K562 (cell line): ENCODE results near the gene SLC38A1. TPM values are rescaled to one million over a fixed set of nuclear protein-coding genes. Genes with fewer than 3 reads are reported as not detected.

Source experiments
- ATAC-seq: fragments of 200-7000 bp; cut with Tn5 transposase; 3 replicates; pipeline ENCODE4 v1.9.1; 2020; ENCODE audit warnings: moderate library complexity
- BruUV-seq: library from RNA; stranded (reverse); fragments of 400-500 nt; replicated peaks from 2 replicates; lab custom pipeline; 2021; lab: Mats Ljungman, UMichigan
- CTCF ChIA-PET: fragments of 300-600 bp; formaldehyde crosslinking; extraction: SDS; loops from one replicate; lab custom pipeline; 2021; ENCODE audit warnings: low intra/inter-chr PET ratio; lab: Yijun Ruan, JAX
- POLR2A ChIA-PET: fragments of 300-600, 350-650 bp; sonication (Branson Sonifier 250); formaldehyde crosslinking; extraction: SDS; loops from one replicate; lab custom pipeline; 2021; ENCODE audit warnings: antibody characterized with exemption, inconsistent platforms; lab: Yijun Ruan, JAX
- DNase-seq, 4 experiments: peaks; one replicate each; pipeline versions ENCODE4 v3.0.0 to v3.0.0-alpha.2; 2011 to 2018; ENCODE audit warnings: low spot score in 3 of 4, mixed read lengths in 3 of 4; ENCODE audit errors: extremely low read depth in 1 of 4
- FAIRE-seq: peaks from 2 replicates; lab custom pipeline; 2011; peaks lifted over from hg19 to GRCh38; lab: Jason Lieb, UNC
- H2AFZ ChIP-seq: 2 replicates; pipeline ENCODE4 v1.6.0; 2011; ENCODE audit warnings: low read depth, low read length, control low read depth, inconsistent platforms
- H3K27ac ChIP-seq: fragments of 200-600 bp; 3 replicates; pipeline ENCODE4 v1.8.0; 2011; ENCODE audit warnings: low read depth, mild to moderate bottlenecking, control low read depth, inconsistent platforms, low read length, moderate library complexity, mixed read lengths; ENCODE audit errors: extremely low read depth
- H3K27me3 ChIP-seq, 2 experiments: fragments of 300-600 bp in 1 of 2; 2 replicates in 1 of 2; 3 replicates in 1 of 2; pipeline versions ENCODE4 v1.6.0 to v1.8.0; 2011; ENCODE audit warnings: inconsistent platforms in 2 of 2, low read length in 2 of 2, mild to moderate bottlenecking in 1 of 2, mixed read lengths in 1 of 2, moderate library complexity in 1 of 2; ENCODE audit not compliant: control insufficient read depth in 2 of 2, insufficient read depth in 2 of 2
- H3K36me3 ChIP-seq: fragments of 300-600 bp; 3 replicates; pipeline ENCODE4 v1.8.0; 2011; ENCODE audit warnings: mild to moderate bottlenecking, low read length, inconsistent platforms; ENCODE audit not compliant: control insufficient read depth, insufficient read depth
- H3K4me1 ChIP-seq, 2 experiments: fragments of 200-600 bp in 1 of 2; replicated peaks in 1 of 2; 2 replicates in 1 of 2; 3 replicates in 1 of 2; pipeline versions ENCODE4 v1.5.1 to v1.8.0; 2011; ENCODE audit warnings: inconsistent platforms in 2 of 2, low read length in 2 of 2, mild to moderate bottlenecking in 1 of 2, mixed read lengths in 1 of 2, moderate library complexity in 1 of 2; ENCODE audit not compliant: control insufficient read depth in 2 of 2, insufficient read depth in 2 of 2
- H3K4me2 ChIP-seq: 2 replicates; pipeline ENCODE4 v1.6.1; 2011; ENCODE audit warnings: low read length, control low read depth, inconsistent platforms, mixed read lengths; ENCODE audit not compliant: insufficient read depth
- H3K4me3 ChIP-seq: fragments of 200-600 bp; sonication (generic), shearing (Covaris generic); 2 replicates; pipeline ENCODE4 v1.5.1; 2016; ENCODE audit warnings: control low read depth, inconsistent platforms
- H3K79me2 ChIP-seq: fragments of 200-600 bp; 3 replicates; pipeline ENCODE4 v1.8.0; 2011; ENCODE audit warnings: low read length, inconsistent platforms; ENCODE audit not compliant: control insufficient read depth, insufficient read depth
- H3K9ac ChIP-seq, 2 experiments: 2 replicates each; pipeline versions ENCODE4 v1.6.0 to v1.6.1; 2011; ENCODE audit warnings: low read depth in 2 of 2, low read length in 2 of 2, control low read depth in 1 of 2, inconsistent platforms in 1 of 2, mild to moderate bottlenecking in 1 of 2, mixed read lengths in 1 of 2; ENCODE audit not compliant: insufficient read depth in 1 of 2
- H3K9me1 ChIP-seq: one replicate; pipeline ENCODE4 v1.6.0; 2011; ENCODE audit warnings: inconsistent platforms, mild to moderate bottlenecking, low read length, moderate library complexity; ENCODE audit not compliant: control insufficient read depth, insufficient read depth
- H3K9me3 ChIP-seq: replicated peaks from 2 replicates; pipeline ENCODE4 v1.5.1; 2011; ENCODE audit warnings: low read depth, low read length, inconsistent platforms; ENCODE audit not compliant: control insufficient read depth, insufficient read depth
- H4K20me1 ChIP-seq: replicated peaks from 2 replicates; pipeline ENCODE4 v1.6.1; 2011; ENCODE audit warnings: low read length, inconsistent platforms, mixed read lengths; ENCODE audit not compliant: control insufficient read depth, insufficient read depth
- BDP1 ChIP-seq: IDR thresholded peaks from 3 replicates; pipeline ENCODE4 v1.6.1; 2011; ENCODE audit not compliant: insufficient read length, insufficient read depth
- ETV5 ChIP-seq: sonication (generic); formaldehyde crosslinking; IDR thresholded peaks from 2 replicates; pipeline ENCODE4 v1.4.0; 2020; ENCODE audit warnings: low read depth, mild to moderate bottlenecking, missing genetic modification reagents
- FOXA3 ChIP-seq, 2 experiments: fragments of 450-650 bp in 1 of 2; sonication (generic) in 1 of 2; formaldehyde crosslinking; IDR thresholded peaks in 1 of 2; conservative IDR thresholded peaks in 1 of 2; 2 replicates each; pipeline versions ENCODE4 v1.4.0 to v1.8.0; 2020 to 2022; ENCODE audit warnings: mild to moderate bottlenecking in 2 of 2, missing genetic modification reagents in 1 of 2
- RBM17 ChIP-seq: fragments of 200-400 bp; formaldehyde crosslinking; IDR thresholded peaks from 2 replicates; pipeline ENCODE4 v1.6.1; 2017; ENCODE audit warnings: low read depth, mild to moderate bottlenecking, low read length, borderline replicate concordance
- SIN3A ChIP-seq, 2 experiments: fragments of 150-350 bp in 1 of 2; IDR thresholded peaks; 2 replicates each; pipeline ENCODE4 v1.6.1; 2011 to 2016; ENCODE audit warnings: borderline replicate concordance in 2 of 2, low read depth in 2 of 2, low read length in 2 of 2, mild to moderate bottlenecking in 2 of 2, moderate library complexity in 2 of 2; ENCODE audit not compliant: control insufficient read depth in 1 of 2
- SRSF9 ChIP-seq: fragments of 200-400 bp; formaldehyde crosslinking; IDR thresholded peaks from 2 replicates; pipeline ENCODE4 v1.6.1; 2017; ENCODE audit warnings: low read depth, low read length, borderline replicate concordance
- TAF9B ChIP-seq: fragments of 450-650 bp; IDR thresholded peaks from 2 replicates; pipeline ENCODE4 v1.6.1; 2018; ENCODE audit warnings: mild to moderate bottlenecking; ENCODE audit not compliant: partially characterized antibody
- ZC3H11A ChIP-seq: IDR thresholded peaks from 2 replicates; pipeline ENCODE4 v1.6.1; 2012; ENCODE audit warnings: low read depth, low read length, improper control_type of control experiment
- ZFP30 ChIP-seq: fragments of 250-450 bp; sonication (Bioruptor Pico); IDR thresholded peaks from 2 replicates; pipeline ENCODE4 v1.8.0; 2022; ENCODE audit warnings: moderate library complexity, mild to moderate bottlenecking, inconsistent platforms, borderline replicate concordance
- ZKSCAN1 ChIP-seq: fragments of 150-350 bp; IDR thresholded peaks from 2 replicates; pipeline ENCODE4 v1.6.1; 2016; ENCODE audit warnings: low read depth, low read length
- ZNF12 ChIP-seq: sonication (generic); formaldehyde crosslinking; IDR thresholded peaks from 2 replicates; pipeline ENCODE4 v1.4.0; 2020; ENCODE audit warnings: mild to moderate bottlenecking, missing genetic modification reagents
- ZNF707 ChIP-seq: fragments of 250-450 bp; sonication (Bioruptor Pico); conservative IDR thresholded peaks from 2 replicates; pipeline ENCODE4 v1.8.0; 2022; ENCODE audit warnings: inconsistent platforms, mild to moderate bottlenecking, moderate library complexity
- ZNF77 ChIP-seq: fragments of 250-450 bp; sonication (Bioruptor Pico); IDR thresholded peaks from 2 replicates; pipeline ENCODE4 v1.5.0; 2020
- WGBS: fragments of 100-300 bp; shearing (Covaris generic); methylation state at CpG from one replicate; pipeline ENCODE4 v1.1.6; 2016; ENCODE audit warnings: low coverage, mixed read lengths; ENCODE audit not compliant: insufficient coverage; ENCODE audit errors: missing lambda C conversion rate; 5-methylcytosine and 5-hydroxymethylcytosine counted together
- in situ Hi-C: fragments of 300-500 bp; cut with MboI; formaldehyde crosslinking; loops from 4 replicates; pipeline ENCODE4 v1.15.0; 2018; ENCODE audit warnings: inconsistent platforms, mixed read lengths
- intact Hi-C: fragments of 100-400 bp; cut with micrococcal nuclease; formaldehyde crosslinking; loops from 2 replicates; pipeline ENCODE4 v1.14.2; 2022
- polyA plus RNA-seq, 8 experiments: library from polyadenylated mRNA; depleted of rRNA in 4 of 8; stranded (reverse) in 5 of 8; unstranded in 3 of 8; fragments of >200 nt; fragmentation: Nextera tagmentation in 2 of 8; fragmentation: Illumina TruSeq in 1 of 8; extraction: Ambion mirVana in 2 of 8; extraction: Trizol in 1 of 8; gene quantifications; 2 replicates each; pipeline versions ENCODE4 v1.2.1 to v1.2.3, GENCODE V29; 2011 to 2014; ENCODE audit warnings: inconsistent platforms in 1 of 8, missing spikeins in 1 of 8
- total RNA-seq, 7 experiments: library from RNA; depleted of rRNA in 6 of 7; stranded (reverse); fragments of >200 nt in 6 of 7; fragmentation: Illumina TruSeq in 2 of 7; extraction: Trizol in 2 of 7; gene quantifications; 2 replicates each; pipeline versions ENCODE4 v1.2.1 to v1.2.3, GENCODE V29; 2011 to 2021; ENCODE audit warnings: low replicate concordance in 1 of 7
- TF ChIP-seq, protein P1 (sequence below): IDR thresholded peaks from 3 replicates; pipeline ENCODE4 v1.6.1; 2011; ENCODE audit warnings: borderline replicate concordance, mild to moderate bottlenecking; ENCODE audit not compliant: insufficient read length, insufficient read depth
- TF ChIP-seq, protein P2 (sequence below): fragments of 450-650 bp; IDR thresholded peaks from 2 replicates; pipeline ENCODE4 v1.6.1; 2017; ENCODE audit warnings: mild to moderate bottlenecking, moderate library complexity

The SLC38A1 gene
- total and polyA plus RNA-seq, 9 of the 15 experiments (the other 6 are each of a cell fraction or from before 2014, with no cell fraction given): 51.9 to 112 (median 75.0) TPM

DNA sequence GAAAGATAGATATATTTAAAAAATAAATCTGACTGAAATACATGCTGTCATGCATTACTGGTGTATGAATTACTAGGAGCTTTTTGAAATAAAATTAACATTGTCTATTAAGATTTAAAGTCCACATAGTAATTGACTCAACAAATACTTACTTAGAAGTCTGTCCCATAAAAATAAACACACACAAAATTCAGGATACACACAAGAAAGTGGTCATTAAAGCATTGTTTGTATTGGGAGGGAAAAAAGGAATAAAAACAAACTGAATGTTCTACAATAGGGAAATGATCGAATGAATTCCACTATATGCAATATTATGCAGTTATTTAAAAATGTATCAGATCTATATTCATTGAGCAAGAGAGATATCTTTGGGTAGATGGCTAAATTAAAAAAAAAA is 118.9 kb downstream of the SLC38A1 start:
- in situ Hi-C loops: loop anchor here (25.0 kb wide), 1 partner anchor 862 kb away; no protein-coding TSS in a partner anchor
- H3K9me1 ChIP-seq: no peaks in the 10 kb centered on the region
- ChIA-PET POLR2A (interaction anchor here (0.7 kb wide), 1 partner anchor 84 kb away, joined by 3 read pairs; no protein-coding TSS in a partner anchor), CTCF (no interaction called here)
- DNase-seq: no peak
- H3K27me3 ChIP-seq: peaks cover 5 to 6% of the 10 kb centered on the region in 2 experiments; a peak in 2 of 5 replicates
- BruUV-seq: no TSS peak
- no peaks in the 10 kb centered on the region for H3K79me2 ChIP-seq
- no peaks in the 10 kb centered on the region for H4K20me1 ChIP-seq
- no peak overlapping the region for H3K4me2 ChIP-seq
- H3K36me3 ChIP-seq: no peaks in the 10 kb centered on the region
- no peaks in the 10 kb centered on the region for H3K9me3 ChIP-seq
- WGBS: 5% methylated on average over 1 of the region's 1 CpG
- H3K9ac ChIP-seq: no peak overlapping the region
- no peak overlapping the region for H2AFZ ChIP-seq
- no peak for FAIRE-seq
- H3K27ac ChIP-seq: no peak overlapping the region
- TF ChIP-seq, protein P1, sequence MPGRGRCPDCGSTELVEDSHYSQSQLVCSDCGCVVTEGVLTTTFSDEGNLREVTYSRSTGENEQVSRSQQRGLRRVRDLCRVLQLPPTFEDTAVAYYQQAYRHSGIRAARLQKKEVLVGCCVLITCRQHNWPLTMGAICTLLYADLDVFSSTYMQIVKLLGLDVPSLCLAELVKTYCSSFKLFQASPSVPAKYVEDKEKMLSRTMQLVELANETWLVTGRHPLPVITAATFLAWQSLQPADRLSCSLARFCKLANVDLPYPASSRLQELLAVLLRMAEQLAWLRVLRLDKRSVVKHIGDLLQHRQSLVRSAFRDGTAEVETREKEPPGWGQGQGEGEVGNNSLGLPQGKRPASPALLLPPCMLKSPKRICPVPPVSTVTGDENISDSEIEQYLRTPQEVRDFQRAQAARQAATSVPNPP: no peak
- TF ChIP-seq SRSF9 (no peak), ZNF707 (no peak), BDP1 (no peak), ZFP30 (CRISPR knock-in tag) (no peak), ZKSCAN1 (no peak), ZNF77 (no peak), TAF9B (no peak), ZC3H11A (no peak), ETV5 (CRISPR knock-in tag) (no peak), SIN3A (IDR thresholded peaks at IDR 0.05; ENCODE audit: borderline replicate concordance in 2 of 2, control insufficient read depth in 1 of 2, low read depth in 2 of 2, low read length in 2 of 2) (no peak), FOXA3 (CRISPR knock-in tag; conservative IDR thresholded peaks at IDR 0.05 in 1 of 2, IDR thresholded peaks at IDR 0.05 in 1 of 2) (no peak), ZNF12 (CRISPR knock-in tag) (no peak), RBM17 (no peak)
- TF ChIP-seq, protein P2, sequence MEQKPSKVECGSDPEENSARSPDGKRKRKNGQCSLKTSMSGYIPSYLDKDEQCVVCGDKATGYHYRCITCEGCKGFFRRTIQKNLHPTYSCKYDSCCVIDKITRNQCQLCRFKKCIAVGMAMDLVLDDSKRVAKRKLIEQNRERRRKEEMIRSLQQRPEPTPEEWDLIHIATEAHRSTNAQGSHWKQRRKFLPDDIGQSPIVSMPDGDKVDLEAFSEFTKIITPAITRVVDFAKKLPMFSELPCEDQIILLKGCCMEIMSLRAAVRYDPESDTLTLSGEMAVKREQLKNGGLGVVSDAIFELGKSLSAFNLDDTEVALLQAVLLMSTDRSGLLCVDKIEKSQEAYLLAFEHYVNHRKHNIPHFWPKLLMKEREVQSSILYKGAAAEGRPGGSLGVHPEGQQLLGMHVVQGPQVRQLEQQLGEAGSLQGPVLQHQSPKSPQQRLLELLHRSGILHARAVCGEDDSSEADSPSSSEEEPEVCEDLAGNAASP: no peak
- ATAC-seq: no peak
- intact Hi-C loops: loop anchor here (5.0 to 10.0 kb wide), 3 partner anchors 527 to 875 kb away; no protein-coding TSS in a partner anchor
- H3K4me3 ChIP-seq: no peak overlapping the region
- H3K4me1 ChIP-seq: no peaks in the 10 kb centered on the region
